Sciatic nerve (tissue), 2 donors: ENCODE results near the gene TLE5. TPM values are rescaled to one million over a fixed set of nuclear protein-coding genes. Genes with fewer than 3 reads are reported as not detected.
A peak's percentile ranks its signal among the peaks of the same experiment; 100 is the strongest.
"Not testable (repeated sequence)": the region's sequence is repeated elsewhere in the genome, so short reads cannot be mapped to it uniquely, and the experiment has no call there.

ENCODE experiments used
- ATAC-seq: fragments of 200-7000 bp; cut with Tn5 transposase; one replicate; pipeline ENCODE4 v1.9.1; 2020; ENCODE audit warnings: mild to moderate bottlenecking, moderate library complexity
- DNase-seq: peaks from one replicate; pipeline ENCODE4 v3.0.0-alpha.2; 2020; ENCODE audit warnings: low spot score
- intact Hi-C: fragments of 100-400 bp; cut with DNase I; formaldehyde crosslinking; loops from one replicate; pipeline ENCODE4 v1.14.2; 2022
- total RNA-seq: library from RNA; stranded (reverse); fragmentation: NEBNext Ultra II Directional; extraction: Animal tissue kit (Norgen Biotek cat#: 25700); gene quantifications from one replicate; pipeline ENCODE4 v1.2.1, GENCODE V29; 2021
- donor health status: DM: no; HTN: no; CAD: no.
- donor health status: DM: no; HTN: no; CAD: no.

Gene TLE5
- total RNA-seq, 1 donor from 2014 or later = 708 TPM

DNA sequence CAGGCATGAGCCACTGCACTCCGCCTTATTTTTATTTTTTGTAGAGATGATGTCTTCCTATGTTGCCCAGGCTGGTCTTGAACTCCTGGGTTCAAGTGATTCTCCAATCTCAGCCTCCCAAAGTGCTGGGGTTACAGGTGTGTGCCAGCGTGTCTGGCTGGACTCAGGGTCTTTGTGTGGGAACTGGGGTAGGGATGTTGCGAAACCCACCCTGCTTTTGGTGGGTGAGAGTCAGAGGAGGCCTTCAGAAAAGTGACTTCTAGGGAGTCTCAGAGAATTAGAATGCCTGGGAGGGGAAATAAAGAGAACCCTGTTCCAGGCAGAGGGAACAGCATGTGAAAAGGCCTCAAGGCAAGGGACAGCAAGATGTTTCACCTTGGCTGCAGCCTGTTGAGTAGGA lies 13.2 kb downstream of the TLE5 start:
- intact Hi-C loops = no loop called here
- DNase-seq (no peak), ATAC-seq (no peak)

DNA sequence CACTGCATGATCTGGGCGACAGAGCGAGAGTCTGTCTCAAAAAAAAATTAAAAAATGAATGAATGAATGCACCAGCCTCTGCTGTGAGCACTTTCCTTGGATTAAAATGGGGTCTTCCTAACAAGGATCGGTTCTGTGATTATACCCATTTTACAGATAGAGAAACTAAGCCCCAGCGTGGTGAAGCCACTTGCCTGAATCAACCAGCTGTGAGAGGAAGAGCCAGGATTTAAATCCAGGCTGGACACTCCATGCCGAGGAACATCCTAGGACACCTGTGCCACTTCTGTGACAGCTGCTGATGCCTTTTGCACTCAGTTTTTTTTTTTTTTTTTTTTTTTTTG lies 14.1 kb downstream of the TLE5 start:
- intact Hi-C loops = no loop called here
- DNase-seq = no peak
- no peak for ATAC-seq

DNA sequence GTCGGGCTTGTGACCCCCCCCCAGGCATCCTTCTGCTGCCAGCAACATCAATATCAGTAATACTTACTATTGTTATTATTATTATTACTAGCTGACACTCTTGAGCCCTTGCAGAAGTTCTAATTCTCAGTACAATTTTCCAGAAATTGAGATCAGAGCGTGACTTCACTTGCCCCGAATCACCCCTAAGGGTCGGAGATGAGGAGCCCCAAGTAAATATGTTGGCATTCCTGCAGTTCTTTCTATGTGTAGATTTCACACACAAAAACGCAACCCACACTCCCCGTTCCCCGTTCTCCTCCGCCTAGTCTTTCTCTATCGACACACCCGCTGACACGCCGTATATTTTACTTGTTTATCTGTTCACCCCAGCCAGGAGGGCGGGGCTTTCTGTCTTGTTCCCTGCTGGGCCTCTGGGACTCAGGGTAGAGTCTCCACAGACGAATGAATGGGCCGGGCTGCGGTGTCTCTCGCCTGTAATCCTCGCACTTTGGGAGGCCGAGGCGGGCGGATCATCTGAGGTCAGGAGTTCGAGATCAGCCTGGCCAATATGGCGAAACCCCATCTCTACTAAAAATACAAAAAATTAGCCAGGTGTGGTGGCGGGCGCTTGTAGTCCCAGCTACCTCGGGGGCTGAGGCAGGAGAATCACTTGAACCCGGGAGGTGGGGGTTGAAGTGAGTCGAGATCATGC lies 14.7 kb downstream of the TLE5 start:
- intact Hi-C loops = no loop called here
- DNase-seq (peak; percentile 90), ATAC-seq (peak; percentile 87)

DNA sequence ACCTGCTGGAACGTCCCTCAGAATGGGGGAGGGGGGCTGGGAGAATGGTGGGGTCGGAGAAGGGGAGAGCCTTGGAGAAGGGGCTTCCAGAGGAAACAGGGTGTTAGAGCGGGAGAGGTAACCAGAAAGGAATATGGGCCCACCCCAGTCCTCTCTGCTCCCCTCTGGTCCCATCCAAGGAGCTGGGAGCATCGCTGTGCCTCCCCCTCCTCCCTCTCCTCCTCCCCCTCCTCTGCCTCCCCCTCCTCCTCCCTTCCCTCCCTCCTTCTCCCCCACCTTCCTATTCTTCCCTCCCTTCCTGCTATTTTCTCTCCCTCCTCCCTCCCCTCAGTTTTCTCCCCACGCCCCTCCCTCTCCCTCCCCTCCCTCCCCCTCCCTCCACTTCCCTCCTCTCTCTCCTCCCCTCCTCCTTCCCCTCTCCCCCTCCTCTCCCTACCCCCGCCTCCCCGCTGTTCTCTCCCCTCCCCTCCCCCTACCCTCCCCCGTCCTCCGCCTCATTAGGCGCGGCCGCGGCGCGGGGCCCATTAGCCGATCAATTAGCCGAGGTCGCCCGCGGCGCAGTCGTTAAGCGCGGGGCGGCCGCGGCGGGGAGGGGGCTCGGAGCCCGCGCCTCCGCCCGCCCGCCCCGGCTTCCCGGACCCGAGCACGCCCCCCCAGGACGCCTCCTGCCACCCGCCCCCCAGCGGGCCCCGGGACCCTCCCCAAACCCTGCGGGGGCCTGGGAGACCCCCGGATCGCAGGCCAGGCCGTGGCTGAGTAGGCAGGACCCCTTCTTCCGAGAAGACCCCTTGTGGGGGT lies 15.4 kb downstream of the TLE5 start:
- DNase-seq (peak; percentile 79), ATAC-seq (peak; percentile 59)

DNA sequence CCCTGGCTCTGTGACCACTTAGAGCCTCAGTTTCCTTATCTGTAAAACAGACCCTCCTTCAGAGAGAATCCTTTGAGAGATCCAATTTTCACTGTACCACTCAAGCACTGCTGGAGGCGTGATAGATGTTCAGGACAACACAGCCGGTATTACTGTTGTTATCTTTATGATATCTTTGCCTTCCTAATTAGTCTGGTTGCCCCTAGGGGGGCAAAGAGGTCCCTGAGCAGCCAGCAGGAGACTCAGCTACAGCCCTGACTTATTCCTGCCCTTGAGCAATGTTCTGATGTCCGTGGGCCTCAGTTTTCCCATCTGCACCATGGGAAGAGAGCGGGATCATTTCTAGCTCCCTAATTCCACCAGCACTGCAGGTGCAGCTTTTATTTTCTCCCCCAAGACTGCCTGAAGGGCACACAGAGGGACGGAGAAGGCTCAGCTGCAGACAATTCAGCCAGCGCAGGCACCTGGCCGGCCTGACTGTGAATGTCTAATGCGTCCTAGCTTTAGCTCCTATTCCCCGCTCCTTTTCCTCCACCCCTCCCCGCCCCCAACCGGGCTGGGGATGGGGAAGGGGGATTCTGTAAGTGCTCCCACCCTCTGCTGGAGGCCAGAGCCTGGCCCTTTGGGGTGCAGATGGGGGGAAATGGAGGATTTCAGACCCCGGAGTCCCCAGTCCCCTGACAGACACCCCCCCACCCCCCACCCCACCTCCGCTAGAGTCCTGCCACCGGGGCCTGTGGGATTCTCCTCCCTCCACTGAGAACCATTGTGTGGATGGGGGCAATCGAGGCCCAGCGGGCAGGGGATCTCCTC lies 16.2 kb downstream of the TLE5 start:
- DNase-seq (no peak), ATAC-seq (peak; percentile 47)
- intact Hi-C loops = no loop called here

More for the DNA sequence above, 15.4 kb downstream of the TLE5 start:
- intact Hi-C loops = no loop called here

DNA sequence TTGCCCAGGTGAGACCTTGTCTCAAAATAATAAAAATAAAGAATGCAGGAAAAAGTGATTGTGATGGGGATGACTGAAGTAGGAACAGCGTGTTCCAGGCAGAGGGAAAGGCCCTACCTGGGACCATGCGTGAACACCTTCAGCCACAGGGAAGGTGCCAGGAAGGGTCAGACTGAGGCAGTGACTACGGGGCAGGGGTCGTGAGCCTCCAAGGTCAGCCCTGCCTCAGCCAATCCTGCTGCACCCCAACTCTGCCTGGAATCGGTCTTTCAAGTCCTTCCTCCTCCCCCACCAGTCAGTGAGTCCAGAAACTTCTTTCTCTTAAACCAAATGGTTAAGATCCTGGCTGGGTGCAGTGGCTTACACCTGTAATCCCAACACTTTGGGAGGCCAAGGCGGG lies 17.1 kb downstream of the TLE5 start:
- intact Hi-C loops = no loop called here
- ATAC-seq (no peak), DNase-seq (no peak)

DNA sequence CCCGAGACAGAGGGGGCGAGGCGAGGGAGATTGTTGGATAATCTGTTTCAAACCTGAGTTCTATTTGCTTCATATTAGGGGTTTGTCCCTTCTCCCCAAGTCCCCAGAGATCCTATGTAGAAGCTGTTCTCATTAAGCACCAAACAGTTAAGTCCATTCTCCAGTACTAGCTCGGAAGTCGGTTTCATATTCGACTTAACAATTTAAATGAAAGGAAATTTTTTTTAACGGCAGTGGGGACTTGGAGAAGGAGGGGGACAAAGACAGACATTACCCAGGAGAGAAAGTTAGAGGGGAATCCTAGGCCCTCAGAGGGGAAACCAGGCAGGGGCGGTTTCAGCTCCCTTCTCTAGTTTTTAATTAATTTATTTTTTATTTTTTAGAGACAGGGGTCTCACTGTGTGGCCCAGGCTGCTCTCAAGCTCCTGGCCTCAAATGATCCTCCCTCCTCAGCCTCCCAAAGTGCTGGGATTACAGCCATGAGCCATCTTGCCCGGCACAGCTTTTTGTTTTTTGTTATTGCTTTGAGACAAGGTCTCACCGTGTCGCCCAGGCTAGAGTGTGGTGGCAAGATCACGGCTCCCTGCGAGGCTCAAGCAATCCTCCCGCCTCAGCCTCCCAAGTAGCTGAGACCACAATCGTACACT lies 19.6 kb downstream of the TLE5 start:
- DNase-seq (no peak), ATAC-seq (no peak)
- intact Hi-C loops = no loop called here

DNA sequence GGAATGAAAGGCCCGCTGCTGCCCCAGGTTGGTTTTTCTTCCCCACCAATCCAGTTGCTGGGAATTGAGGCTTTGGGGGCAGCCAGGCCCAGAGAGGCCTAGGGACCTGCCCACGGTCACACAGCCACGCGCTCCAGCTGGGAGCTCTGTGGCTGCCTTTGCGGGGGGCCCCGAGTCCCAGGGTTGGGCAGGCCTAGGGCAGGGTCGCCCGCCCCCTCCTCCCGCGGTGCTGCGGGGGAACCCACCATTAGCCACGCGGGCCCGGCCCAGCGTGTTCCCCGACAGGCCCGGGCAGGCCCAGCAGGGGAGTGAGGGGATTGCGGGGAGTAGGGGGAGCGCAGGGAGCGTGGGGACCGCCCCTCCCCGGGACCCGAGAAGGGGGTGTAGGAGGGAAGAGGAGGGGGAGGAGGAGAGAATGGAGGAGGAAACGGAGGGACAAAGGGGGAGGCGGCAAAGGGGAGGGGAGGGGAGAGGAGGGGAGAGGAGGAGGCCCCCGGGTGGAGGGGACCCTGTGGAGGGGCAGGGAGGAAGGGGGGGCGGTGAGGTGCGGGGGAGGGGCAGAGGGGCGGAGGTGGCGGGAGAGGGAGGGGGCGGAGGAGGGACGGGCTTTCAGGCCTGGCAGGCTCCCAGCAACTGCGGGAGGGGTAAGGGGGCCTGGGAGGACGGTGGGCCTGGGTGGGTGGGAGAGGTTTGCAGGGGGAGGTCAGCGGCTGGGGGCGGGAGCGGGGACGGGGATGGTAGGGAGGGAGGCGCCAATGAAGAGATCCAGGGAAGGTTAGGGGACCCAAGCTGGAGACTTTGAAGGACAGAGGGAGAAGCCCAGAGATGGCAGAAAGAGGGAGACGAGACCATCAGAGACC lies 20.3 kb downstream of the TLE5 start:
- intact Hi-C loops = no loop called here
- DNase-seq (no peak), ATAC-seq (no peak)

DNA sequence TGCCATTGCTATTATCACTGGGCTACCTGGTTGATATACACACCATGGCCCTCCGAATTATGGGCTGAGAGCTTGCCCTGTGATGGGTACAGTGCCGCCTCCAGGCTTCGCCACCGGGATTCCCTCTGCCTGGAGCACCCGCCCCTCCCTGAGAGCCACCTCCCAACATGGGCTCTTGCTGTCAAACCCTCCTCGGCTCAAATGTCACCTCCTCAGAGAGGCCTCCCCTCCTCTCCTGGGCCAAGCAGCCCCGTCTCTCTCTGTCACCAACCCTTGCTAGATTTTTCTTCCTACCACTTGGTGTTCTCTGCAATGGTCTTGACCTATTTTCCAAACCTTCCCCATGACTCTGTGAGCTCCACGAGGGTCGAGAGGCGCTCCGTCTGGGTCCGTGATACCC lies 21.0 kb downstream of the TLE5 start:
- DNase-seq (no peak), ATAC-seq (no peak)
- intact Hi-C loops = no loop called here

DNA sequence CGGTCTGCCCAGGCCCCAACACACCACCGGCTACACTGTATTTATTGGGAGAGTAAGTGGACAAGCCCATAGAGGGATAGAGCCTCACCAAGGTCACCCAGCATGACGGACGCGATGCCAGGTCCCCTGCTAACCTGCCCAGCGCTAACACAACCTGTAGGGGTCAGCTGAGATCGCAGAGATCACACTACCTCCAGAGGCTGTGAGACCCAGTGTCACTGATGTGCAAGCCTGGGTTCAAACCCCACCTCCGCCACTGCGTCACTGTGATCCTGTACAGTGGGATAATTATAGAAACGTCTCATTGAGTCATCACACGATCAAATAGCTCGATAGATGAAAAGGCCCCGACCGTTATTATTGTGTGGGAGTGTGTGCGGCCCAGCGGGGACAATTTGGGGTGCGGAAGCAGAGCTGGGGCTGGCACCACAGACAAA lies 22.6 kb downstream of the TLE5 start:
- intact Hi-C loops = loop anchor here (10.0 kb wide), 1 partner anchor 55 kb away; no protein-coding TSS in a partner anchor
- no peak for DNase-seq

DNA sequence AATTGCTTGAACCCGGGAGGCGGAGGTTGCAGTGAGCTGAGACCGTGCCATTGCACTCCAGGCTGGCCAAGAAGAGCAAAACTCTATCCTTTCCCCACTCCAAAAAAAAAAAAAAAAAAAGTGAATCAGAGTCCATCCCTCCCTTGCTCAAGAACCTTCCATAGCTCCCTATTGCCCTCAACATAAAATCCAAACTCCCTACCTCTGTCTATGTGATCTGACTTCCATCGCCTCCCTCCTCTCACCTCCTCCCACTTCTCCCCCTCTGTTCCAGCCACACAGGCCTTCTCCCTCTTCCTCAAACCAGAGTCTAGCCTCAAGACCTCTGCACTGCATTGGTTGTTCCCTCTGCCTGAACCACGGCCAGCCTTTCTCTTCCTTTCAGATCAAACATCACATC lies 23.2 kb downstream of the TLE5 start:
- DNase-seq = no peak
- ATAC-seq = no peak
- intact Hi-C loops = loop anchor here (10.0 kb wide), 1 partner anchor 54 kb away; no protein-coding TSS in a partner anchor

More for the DNA sequence above, 22.6 kb downstream of the TLE5 start:
- no peak for ATAC-seq

DNA sequence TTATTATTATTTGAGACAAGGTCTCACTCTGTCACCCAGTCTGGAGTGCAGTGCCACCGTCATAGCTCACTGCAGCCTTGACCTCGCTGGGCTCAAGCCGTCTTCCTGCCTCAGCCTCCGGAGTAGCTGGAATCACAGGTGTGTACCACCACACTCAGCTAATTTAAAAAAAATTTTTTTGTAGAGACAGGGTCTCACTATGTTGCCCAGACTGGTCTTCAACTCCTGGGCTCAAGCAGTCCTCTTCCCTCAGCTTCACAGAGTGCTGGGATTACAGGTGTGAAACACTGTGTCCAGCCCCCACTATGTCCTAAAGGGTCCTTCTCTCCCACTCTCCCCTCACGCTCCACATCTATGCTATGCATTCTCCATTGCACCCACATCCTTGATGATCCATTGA lies 24.1 kb downstream of the TLE5 start:
- DNase-seq = no peak
- intact Hi-C loops = loop anchor here (10.0 kb wide), 1 partner anchor 53 kb away; no protein-coding TSS in a partner anchor
- no peak for ATAC-seq

DNA sequence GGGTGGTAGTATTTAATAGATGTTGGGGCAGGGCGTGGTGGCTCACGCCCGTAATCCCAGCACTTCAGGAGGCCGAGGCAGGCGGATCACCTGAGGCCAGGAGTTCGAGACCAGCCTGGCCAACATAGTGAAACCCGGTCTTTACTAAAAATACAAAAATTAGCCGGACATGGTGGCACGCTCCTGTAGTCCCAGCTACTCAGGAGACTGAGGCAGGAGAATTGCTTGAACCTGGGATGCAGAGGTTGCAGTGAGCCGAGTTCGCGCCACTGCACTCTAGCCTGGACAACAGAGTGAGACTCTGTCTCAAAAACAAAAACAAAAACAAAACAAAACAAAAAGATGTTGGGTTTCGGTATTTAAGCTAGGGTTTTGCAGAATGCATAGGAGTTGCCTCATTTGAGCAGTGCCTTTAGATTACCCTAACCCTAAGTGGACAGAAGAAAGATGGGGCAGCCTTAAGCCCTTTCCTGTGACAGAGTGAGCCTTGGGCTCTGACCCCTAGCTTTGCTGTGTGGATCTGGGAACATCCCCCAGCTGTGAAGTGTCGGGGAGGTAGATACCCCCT lies 25.2 kb downstream of the TLE5 start:
- intact Hi-C loops = loop anchor here (10.0 kb wide), 1 partner anchor 52 kb away; no protein-coding TSS in a partner anchor
- ATAC-seq, DNase-seq: not testable (repeated sequence)

DNA sequence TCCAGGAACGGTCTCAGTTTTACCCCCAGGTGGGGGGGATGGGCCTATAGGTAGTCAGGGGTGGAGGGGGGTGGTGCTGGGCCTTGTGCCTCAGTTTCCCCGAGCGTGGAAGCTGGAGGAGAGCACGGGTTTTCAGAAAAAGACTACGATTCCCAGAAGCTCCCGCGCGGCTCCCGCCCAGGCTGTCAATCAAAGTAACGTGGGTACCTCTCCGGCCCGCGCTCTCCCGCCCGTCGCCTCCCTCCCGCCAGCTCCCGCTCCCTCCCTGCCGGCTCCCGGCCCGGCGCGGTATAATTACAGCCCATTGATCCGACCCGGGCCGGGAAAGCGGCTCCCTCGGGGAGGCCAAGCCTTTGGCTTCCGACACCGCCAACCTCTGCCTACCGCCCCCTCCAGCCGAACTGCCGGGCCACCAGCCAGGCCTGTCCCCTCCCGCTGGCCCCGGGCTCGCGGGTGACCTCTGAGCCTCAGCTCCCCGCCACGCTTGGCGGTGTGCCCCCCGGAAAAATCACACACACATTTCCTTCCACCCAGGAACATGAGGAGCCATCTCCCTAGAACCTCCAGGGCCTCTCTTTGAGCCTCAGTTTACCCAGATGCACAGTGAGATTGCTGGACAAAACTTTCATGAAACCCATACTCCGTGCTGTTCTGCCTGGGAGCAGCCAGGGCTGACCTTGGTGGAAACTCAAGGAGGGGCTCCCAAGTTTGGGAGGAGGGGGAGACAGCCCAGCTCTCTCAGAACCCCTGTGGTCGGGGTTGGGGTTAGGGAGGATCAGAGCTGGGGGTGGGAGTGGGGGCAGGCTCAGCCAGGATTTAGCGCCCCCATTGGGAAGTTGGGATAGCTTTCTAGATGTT lies 25.9 kb downstream of the TLE5 start:
- ATAC-seq = peak; percentile 91
- intact Hi-C loops = loop anchor here (10.0 kb wide), 1 partner anchor 52 kb away; no protein-coding TSS in a partner anchor

DNA sequence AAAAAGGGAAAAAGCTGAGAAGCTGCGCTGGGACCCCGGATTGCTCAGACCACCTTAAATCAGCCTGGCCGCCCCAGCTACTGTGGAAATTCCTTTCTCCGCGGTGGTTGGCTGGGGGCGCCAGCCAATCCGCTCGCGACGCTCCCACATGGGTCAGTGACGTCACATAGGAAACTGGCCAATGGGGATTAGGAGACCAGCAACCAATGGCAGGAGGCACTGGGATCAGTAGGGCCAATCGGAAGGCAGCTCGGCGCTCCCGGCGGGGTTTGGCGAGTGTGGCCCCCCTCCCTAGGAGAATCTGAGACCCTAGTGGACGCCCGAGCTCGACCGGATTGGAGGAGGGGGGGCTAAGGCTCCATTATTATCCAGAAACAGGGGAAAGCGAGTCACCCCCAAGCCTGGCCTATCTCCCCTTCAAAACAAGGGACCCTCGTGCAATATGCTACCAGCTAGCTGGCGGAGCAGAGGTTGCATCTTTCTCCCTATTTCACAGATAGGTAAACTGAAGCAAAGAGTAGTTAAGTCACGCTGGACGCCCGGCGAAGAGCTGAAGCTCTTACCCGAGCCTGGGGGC lies 26.7 kb downstream of the TLE5 start:
- peak; percentile 95 for ATAC-seq
- intact Hi-C loops = loop anchor here (10.0 kb wide), 1 partner anchor 51 kb away; no protein-coding TSS in a partner anchor
- peak; percentile 99 for DNase-seq

More for the DNA sequence above, 25.9 kb downstream of the TLE5 start:
- DNase-seq = peak; percentile 97
